ENCODE results near the gene OAT. TPM values are rescaled to one million over a fixed set of nuclear protein-coding genes. Genes with fewer than 3 reads are reported as not detected.

OAT gene
- total and polyA plus RNA-seq, 7 donors, result 37.9 to 147 (median 117) TPM

DNA sequence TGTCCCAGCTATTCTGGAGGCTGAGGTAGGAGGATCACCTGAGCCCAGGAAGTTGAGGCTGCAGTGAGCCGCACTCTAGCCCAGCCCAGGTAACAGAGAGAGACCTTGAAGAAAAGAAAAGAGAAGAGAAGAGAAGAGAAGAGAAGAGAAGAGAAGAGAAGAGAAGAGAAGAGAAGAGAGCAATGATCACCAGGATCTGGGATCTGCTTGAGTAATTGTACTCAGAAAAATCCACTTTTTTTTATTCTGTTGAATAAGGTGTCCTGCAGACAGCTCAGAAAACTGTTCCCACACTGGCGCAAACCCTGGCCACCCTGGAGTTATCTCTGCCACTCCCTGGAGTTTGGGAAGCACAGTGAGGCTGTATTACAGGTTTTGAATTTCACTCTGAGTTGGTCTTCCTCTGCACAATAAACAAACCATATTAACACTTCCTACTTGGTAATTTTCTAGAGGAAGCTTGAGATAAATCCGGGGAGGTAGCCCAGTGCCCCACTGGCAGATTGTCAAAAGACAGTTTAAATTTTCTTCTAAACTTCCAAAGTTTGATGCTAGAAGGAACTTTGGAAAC is 9.6 kb upstream of the OAT start:
- intact Hi-C loops (cut with DNase I), result no loop called here
- Histone ChIP-seq H3K4me1 (no peaks in the 10 kb centered on the region), H3K36me3 (no peaks in the 10 kb centered on the region), H3K9me3 (no peaks in the 10 kb centered on the region), H3K4me3 (no peak overlapping the region), H3K27ac (no peak overlapping the region), H3K27me3 (no peaks in the 10 kb centered on the region)
- TF ChIP-seq POLR2AphosphoS5 (IDR thresholded peaks at IDR 0.05) (no peak), POLR2A (IDR thresholded peaks at IDR 0.05) (no peak), EP300 (IDR thresholded peaks at IDR 0.05) (no peak)
- TF ChIP-seq, protein P1, sequence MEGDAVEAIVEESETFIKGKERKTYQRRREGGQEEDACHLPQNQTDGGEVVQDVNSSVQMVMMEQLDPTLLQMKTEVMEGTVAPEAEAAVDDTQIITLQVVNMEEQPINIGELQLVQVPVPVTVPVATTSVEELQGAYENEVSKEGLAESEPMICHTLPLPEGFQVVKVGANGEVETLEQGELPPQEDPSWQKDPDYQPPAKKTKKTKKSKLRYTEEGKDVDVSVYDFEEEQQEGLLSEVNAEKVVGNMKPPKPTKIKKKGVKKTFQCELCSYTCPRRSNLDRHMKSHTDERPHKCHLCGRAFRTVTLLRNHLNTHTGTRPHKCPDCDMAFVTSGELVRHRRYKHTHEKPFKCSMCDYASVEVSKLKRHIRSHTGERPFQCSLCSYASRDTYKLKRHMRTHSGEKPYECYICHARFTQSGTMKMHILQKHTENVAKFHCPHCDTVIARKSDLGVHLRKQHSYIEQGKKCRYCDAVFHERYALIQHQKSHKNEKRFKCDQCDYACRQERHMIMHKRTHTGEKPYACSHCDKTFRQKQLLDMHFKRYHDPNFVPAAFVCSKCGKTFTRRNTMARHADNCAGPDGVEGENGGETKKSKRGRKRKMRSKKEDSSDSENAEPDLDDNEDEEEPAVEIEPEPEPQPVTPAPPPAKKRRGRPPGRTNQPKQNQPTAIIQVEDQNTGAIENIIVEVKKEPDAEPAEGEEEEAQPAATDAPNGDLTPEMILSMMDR (IDR thresholded peaks at IDR 0.05), result no peak
- DNase-seq, result no peak
- WGBS, 2 donors, result 29 to 49% methylated on average over 3 of the region's 3 CpGs

DNA sequence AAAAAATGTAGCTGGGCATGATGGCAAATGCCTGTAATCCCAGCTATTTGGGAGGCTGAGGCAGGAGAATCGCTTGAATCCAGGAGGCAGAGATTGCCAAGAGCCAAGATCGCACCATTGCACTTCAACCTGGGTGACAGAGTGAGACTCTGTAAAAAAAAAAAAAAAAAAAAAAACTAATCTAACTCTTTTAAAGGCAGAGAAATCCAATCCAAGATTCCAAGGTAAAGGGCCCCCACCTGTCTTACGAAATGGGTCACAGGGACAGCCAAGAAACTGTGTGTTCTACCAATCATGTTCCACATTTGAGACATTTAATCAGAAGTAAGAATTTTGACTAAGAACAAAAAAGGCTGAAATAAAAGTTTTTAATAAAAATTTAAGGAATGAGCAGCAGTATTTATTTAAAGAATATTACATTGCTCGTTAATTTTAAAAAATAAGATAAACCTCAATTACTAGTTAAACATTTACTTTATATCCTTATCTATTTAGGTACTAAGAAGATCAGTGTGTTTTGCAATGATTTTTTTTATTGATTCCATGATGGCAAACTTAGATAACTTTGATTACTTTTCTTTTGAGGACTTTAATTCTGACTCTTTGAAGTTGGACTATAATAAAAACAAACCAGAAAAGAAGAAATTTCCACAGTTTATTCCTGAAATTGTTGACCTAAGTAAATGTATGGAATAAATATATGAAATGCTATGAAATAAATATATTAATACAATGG is 6.7 kb upstream of the OAT start:
- no peaks in the 10 kb centered on the region for H3K4me1 ChIP-seq
- intact Hi-C loops (cut with DNase I), result no loop called here
- 18 to 64% methylated on average over 4 of the region's 4 CpGs for WGBS, 2 donors
- no peak for DNase-seq
- H3K9me3 ChIP-seq, result no peaks in the 10 kb centered on the region
- TF ChIP-seq EP300 (IDR thresholded peaks at IDR 0.05) (no peak), POLR2A (IDR thresholded peaks at IDR 0.05) (no peak), POLR2AphosphoS5 (IDR thresholded peaks at IDR 0.05) (no peak)
- TF ChIP-seq, protein P1 (IDR thresholded peaks at IDR 0.05), result no peak
- no peaks in the 10 kb centered on the region for H3K27me3 ChIP-seq
- H3K4me3 ChIP-seq, result no peak overlapping the region
- no peaks in the 10 kb centered on the region for H3K36me3 ChIP-seq
- no peak overlapping the region for H3K27ac ChIP-seq

DNA sequence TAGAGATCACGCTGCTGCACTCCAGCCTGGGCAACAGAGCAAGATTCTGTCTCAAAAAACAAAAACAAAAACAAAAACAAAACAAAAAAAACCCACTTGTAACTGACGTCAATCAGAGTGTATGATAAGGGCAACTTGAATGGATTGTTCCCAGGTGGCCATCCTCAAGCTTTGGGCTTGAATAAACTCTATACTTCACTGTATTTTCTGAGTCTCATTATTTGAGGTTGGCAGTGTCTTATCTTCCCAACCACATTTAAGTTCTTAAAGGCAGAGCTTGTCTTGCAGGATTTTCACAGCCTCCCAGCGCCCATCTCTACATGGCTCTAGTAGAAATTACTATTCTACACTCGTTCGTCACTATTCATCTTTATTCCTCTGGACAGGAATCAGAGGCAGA is 5.1 kb upstream of the OAT start:
- no peak for DNase-seq
- intact Hi-C loops (cut with DNase I), result no loop called here
- H3K9me3 ChIP-seq, result no peaks in the 10 kb centered on the region
- 78 to 85% methylated on average over 5 of the region's 5 CpGs for WGBS, 2 donors
- no peak overlapping the region for H3K4me3 ChIP-seq
- TF ChIP-seq POLR2AphosphoS5 (IDR thresholded peaks at IDR 0.05) (no peak), EP300 (IDR thresholded peaks at IDR 0.05) (no peak), POLR2A (IDR thresholded peaks at IDR 0.05) (no peak)
- TF ChIP-seq, protein P1 (IDR thresholded peaks at IDR 0.05), result no peak
- no peaks in the 10 kb centered on the region for H3K27me3 ChIP-seq
- peaks cover 0 to 6% (median 4%) of the 10 kb centered on the region in 4 donors for H3K4me1 ChIP-seq
- no peaks in the 10 kb centered on the region for H3K36me3 ChIP-seq
- H3K27ac ChIP-seq, result no peak overlapping the region

DNA sequence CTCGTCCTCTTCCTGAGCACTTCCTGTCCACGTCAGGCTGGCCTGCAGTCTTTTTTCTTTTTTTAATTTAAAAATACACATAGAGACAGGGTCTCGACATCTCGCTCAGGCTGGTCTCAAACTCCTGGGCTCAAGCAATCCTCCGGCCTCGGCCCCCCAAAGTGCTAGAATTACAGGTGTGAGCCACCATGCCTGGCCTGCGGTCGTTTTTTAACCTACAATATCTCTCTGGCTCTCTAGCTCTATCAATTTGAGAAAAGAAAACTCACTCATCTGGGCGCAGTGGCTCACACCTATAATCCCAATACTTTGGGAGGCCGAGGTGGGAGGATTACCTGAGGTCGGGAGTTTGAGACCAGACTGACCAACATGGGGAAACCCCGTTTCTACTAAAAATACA is 4.0 kb upstream of the OAT start:
- no peak for DNase-seq
- no peak for TF ChIP-seq POLR2A (IDR thresholded peaks at IDR 0.05)
- TF ChIP-seq, protein P1 (IDR thresholded peaks at IDR 0.05), result no peak
- TF ChIP-seq POLR2AphosphoS5 (IDR thresholded peaks at IDR 0.05), result no peak
- TF ChIP-seq EP300 (IDR thresholded peaks at IDR 0.05), result no peak
- Histone ChIP-seq H3K27me3 (no peaks in the 10 kb centered on the region), H3K4me3 (no peak overlapping the region), H3K9me3 (no peaks in the 10 kb centered on the region), H3K36me3 (no peaks in the 10 kb centered on the region), H3K4me1 (peaks cover 0 to 7% (median 5%) of the 10 kb centered on the region in 4 donors), H3K27ac (no peak overlapping the region)
- intact Hi-C loops (cut with DNase I), result no loop called here
- WGBS, 2 donors, result 82 to 88% methylated on average over 12 of the region's 12 CpGs
